HepG2 (cell line): Measurements from ENCODE around the gene ARPC1A. TPM values are rescaled to one million over a fixed set of nuclear protein-coding genes. Genes with fewer than 3 reads are reported as not detected.

Experiments
- AHR ChIP-seq: IDR thresholded peaks from 2 replicates; pipeline ENCODE4 v1.6.1; 2018; ENCODE audit warnings: missing genetic modification reagents, missing compliant biosample characterization
- ASH2L ChIP-seq: fragments of 300-600, 200-600 bp; sonication (generic); IDR thresholded peaks from 2 replicates; pipeline ENCODE4 v1.7.0; 2017; ENCODE audit warnings: low read depth, mild to moderate bottlenecking, moderate library complexity, mixed read lengths, low read length; ENCODE audit not compliant: insufficient read length
- DBP ChIP-seq: sonication (generic); formaldehyde crosslinking; IDR thresholded peaks from 2 replicates; pipeline ENCODE4 v1.4.0; 2020; ENCODE audit warnings: missing genetic modification reagents; ENCODE audit errors: not compliant biosample characterization
- EED ChIP-seq: sonication (generic); formaldehyde crosslinking; IDR thresholded peaks from 2 replicates; pipeline ENCODE4 v1.5.0; 2020; ENCODE audit warnings: mild to moderate bottlenecking, missing genetic modification reagents
- HNF4G ChIP-seq, 2 experiments: sonication (generic) in 1 of 2; formaldehyde crosslinking in 1 of 2; IDR thresholded peaks; 2 replicates each; pipeline versions ENCODE4 v1.4.0 to v1.6.1; 2011 to 2020; ENCODE audit warnings: borderline replicate concordance in 2 of 2, low read depth in 2 of 2, mild to moderate bottlenecking in 2 of 2, low read length in 1 of 2, missing genetic modification reagents in 1 of 2, moderate library complexity in 1 of 2
- HOXA3 ChIP-seq: sonication (generic); formaldehyde crosslinking; IDR thresholded peaks from 2 replicates; pipeline ENCODE4 v1.5.0; 2020; ENCODE audit warnings: missing genetic modification reagents
- MAFG ChIP-seq: sonication (generic); formaldehyde crosslinking; IDR thresholded peaks from 2 replicates; pipeline ENCODE4 v1.5.1; 2020; ENCODE audit warnings: mild to moderate bottlenecking, missing genetic modification reagents
- NFKBIZ ChIP-seq: IDR thresholded peaks from 2 replicates; pipeline ENCODE4 v1.6.1; 2018; ENCODE audit warnings: missing genetic modification reagents, missing compliant biosample characterization
- NR0B2 ChIP-seq: sonication (generic); formaldehyde crosslinking; IDR thresholded peaks from 2 replicates; pipeline ENCODE4 v1.4.0; 2020; ENCODE audit warnings: mild to moderate bottlenecking, missing genetic modification reagents
- PHF5A ChIP-seq: IDR thresholded peaks from one replicate; pipeline ENCODE4 v1.6.1; 2018; ENCODE audit warnings: low read depth, missing genetic modification reagents; ENCODE audit not compliant: unreplicated experiment
- PHF8 ChIP-seq: sonication (generic); formaldehyde crosslinking; IDR thresholded peaks from 2 replicates; pipeline ENCODE4 v1.5.0; 2020; ENCODE audit warnings: missing genetic modification reagents
- RARA ChIP-seq: IDR thresholded peaks from 2 replicates; pipeline ENCODE4 v1.6.1; 2016; ENCODE audit warnings: missing genetic modification reagents, missing compliant biosample characterization
- TCF7L2 ChIP-seq: IDR thresholded peaks from 2 replicates; pipeline ENCODE4 v1.6.1; 2011; ENCODE audit warnings: mild to moderate bottlenecking, low read depth, low read length, moderate library complexity
- TSC22D2 ChIP-seq: sonication (generic); formaldehyde crosslinking; IDR thresholded peaks from 2 replicates; pipeline ENCODE4 v1.5.1; 2020; ENCODE audit warnings: missing genetic modification reagents, mild to moderate bottlenecking, borderline replicate concordance
- ZBTB49 ChIP-seq: sonication (generic); formaldehyde crosslinking; IDR thresholded peaks from 2 replicates; pipeline ENCODE4 v1.4.0; 2020; ENCODE audit warnings: missing genetic modification reagents, borderline replicate concordance
- ZNF142 ChIP-seq: sonication (generic); formaldehyde crosslinking; IDR thresholded peaks from 2 replicates; pipeline ENCODE4 v1.4.0; 2020; ENCODE audit warnings: missing genetic modification reagents
- ZNF205 ChIP-seq: IDR thresholded peaks from 2 replicates; pipeline ENCODE4 v1.6.1; 2018; ENCODE audit warnings: missing biosample characterization, missing genetic modification reagents
- ZNF207 ChIP-seq: fragments of 450-650 bp; IDR thresholded peaks from 2 replicates; pipeline ENCODE4 v1.6.1; 2016; ENCODE audit warnings: antibody characterized with exemption, borderline replicate concordance
- ZNF30 ChIP-seq: sonication (generic); formaldehyde crosslinking; IDR thresholded peaks from 2 replicates; pipeline ENCODE4 v1.5.0; 2020; ENCODE audit warnings: mild to moderate bottlenecking, missing genetic modification reagents
- ZSCAN29 ChIP-seq: sonication (generic); formaldehyde crosslinking; conservative IDR thresholded peaks from 2 replicates; pipeline ENCODE4 v1.4.0; 2020; ENCODE audit warnings: mild to moderate bottlenecking, missing genetic modification reagents
- polyA plus RNA-seq, 8 experiments: library from polyadenylated mRNA; depleted of rRNA in 3 of 8; stranded (reverse) in 7 of 8; unstranded in 1 of 8; fragments of >200 nt; fragmentation: Illumina TruSeq in 4 of 8; extraction: Trizol in 4 of 8; gene quantifications; 2 replicates each; pipeline versions ENCODE4 v1.2.1 to v1.2.3, GENCODE V29; 2011 to 2016; ENCODE audit warnings: low read depth in 4 of 8, missing spikeins in 1 of 8, mixed read lengths in 1 of 8; ENCODE audit not compliant: insufficient read depth in 1 of 8
- total RNA-seq, 5 experiments: library from RNA; depleted of rRNA; stranded (reverse); fragments of >200 nt; fragmentation: Illumina TruSeq; extraction: Trizol; gene quantifications; 2 replicates each; pipeline ENCODE4 v1.2.3, GENCODE V29; 2016; ENCODE audit warnings: low read depth in 1 of 5

The ARPC1A gene
- total and polyA plus RNA-seq, 2 of the 13 experiments (the other 11 are each of a cell fraction or from before 2014, with no cell fraction given) = 44.3 to 88.5 TPM

GRCh38 chr7:99375070-99375807 is 49.5 kb downstream of the ARPC1A start (continued):
- no peak for TF ChIP-seq ZBTB49 (CRISPR knock-in tag)
- TF ChIP-seq MAFG (CRISPR knock-in tag) = no peak
- TF ChIP-seq RARA = peak; percentile 35; the same call in 1 of the 2 replicates
- TF ChIP-seq AHR (CRISPR knock-in tag) = 0 out of 2 replicates have a peak, but pooled peaks have one; percentile 11
- TF ChIP-seq ZSCAN29 (CRISPR knock-in tag) = no peak
- no peak for TF ChIP-seq PHF5A
- no peak; the same call in 1 of the 2 replicates for TF ChIP-seq ZNF30
- TF ChIP-seq EED (CRISPR knock-in tag) = 0 out of 2 replicates have a peak, but pooled peaks have one; percentile 20
- TF ChIP-seq HNF4G (IDR thresholded peaks at IDR 0.05; ENCODE audit: borderline replicate concordance, low read depth, low read length) = no peak
- no peak for TF ChIP-seq HNF4G (CRISPR knock-in tag; IDR thresholded peaks at IDR 0.05; ENCODE audit: borderline replicate concordance, low read depth)
- 0 out of 2 replicates have a peak, but pooled peaks have one; percentile 13 for TF ChIP-seq HOXA3 (CRISPR knock-in tag)
- no peak for TF ChIP-seq TSC22D2
- TF ChIP-seq ZNF142 (CRISPR knock-in tag) = no peak
- no peak for TF ChIP-seq NR0B2
- peak; percentile 65 for TF ChIP-seq PHF8 (CRISPR knock-in tag)
- no peak for TF ChIP-seq NFKBIZ (CRISPR knock-in tag)
- no peak for TF ChIP-seq DBP (CRISPR knock-in tag)
- TF ChIP-seq ASH2L = no peak
- TF ChIP-seq ZNF207 = no peak
- no peak for TF ChIP-seq TCF7L2
- no peak for TF ChIP-seq ZNF205 (CRISPR knock-in tag)
